ENCODE results near the gene PPDPF.

DNA sequence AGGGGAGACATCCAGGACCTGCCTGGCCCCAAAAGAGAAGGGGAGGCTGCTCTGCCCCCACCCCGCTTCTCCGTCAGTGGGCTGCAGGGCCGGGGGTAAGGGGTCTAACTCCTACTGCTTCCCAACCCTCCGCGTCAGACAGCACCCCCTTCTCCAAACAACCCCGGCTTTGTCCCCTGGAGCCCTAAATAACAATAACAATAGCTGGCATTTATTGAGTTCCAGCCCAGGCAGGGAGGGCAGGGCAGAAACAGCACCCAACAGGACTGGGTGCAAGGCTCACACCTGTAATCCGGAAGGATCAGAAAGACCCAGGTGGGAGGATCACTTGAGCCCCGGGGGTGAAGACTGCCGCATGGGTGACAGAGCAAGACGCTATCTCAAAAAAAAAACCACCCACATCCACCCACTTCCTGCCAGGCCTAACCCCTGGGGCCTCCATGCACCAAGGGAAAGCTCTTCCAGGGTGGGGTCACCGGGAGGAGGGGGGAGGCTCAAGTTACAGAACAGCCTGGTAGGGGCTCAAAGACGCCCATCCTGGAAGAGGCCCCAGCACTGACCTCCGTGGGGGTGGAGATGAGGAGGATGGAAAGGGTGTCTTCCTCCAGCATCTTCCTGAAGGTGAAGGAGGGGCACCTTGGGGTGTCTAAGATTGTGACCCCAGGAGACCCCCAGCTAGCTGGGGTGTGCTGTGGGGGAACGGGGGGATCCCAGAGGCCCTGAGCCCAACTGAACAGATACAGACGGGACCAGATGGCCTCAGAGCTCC lies 32.1 kb downstream of the PPDPF start:
- no peak for TF ChIP-seq CTCF (IDR thresholded peaks at IDR 0.05; ENCODE audit: poor library complexity, severe bottlenecking)
- no peak for TF ChIP-seq POLR2AphosphoS5 (IDR thresholded peaks at IDR 0.05)
- no peak for TF ChIP-seq TAF1 (IDR thresholded peaks at IDR 0.05; ENCODE audit: low read depth)
- no peak for TF ChIP-seq EP300 (conservative IDR thresholded peaks at IDR 0.05; ENCODE audit: poor library complexity, severe bottlenecking)
- no peak for TF ChIP-seq SMC3 (conservative IDR thresholded peaks at IDR 0.05; ENCODE audit: poor library complexity)
- no peak for TF ChIP-seq REST (IDR thresholded peaks at IDR 0.05; ENCODE audit: borderline replicate concordance)
